ENCODE data around the gene MINDY4. TPM values are rescaled to one million over a fixed set of nuclear protein-coding genes. Genes with fewer than 3 reads are reported as not detected.

Gene MINDY4
- total and polyA plus RNA-seq, 2 of the 13 experiments (the other 11 are each of a cell fraction or from before 2014, with no cell fraction given), result not detected

GRCh38 chr7:30837581-30837980 is 66.4 kb downstream of the MINDY4 start:
- 0% methylated on average over 3 of the region's 4 CpGs for WGBS (ENCODE audit: low lambda C conversion rate)
- DNase-seq (ENCODE audit: low spot score) (no peak), ATAC-seq (no peak), FAIRE-seq (no peak)
- no peak overlapping the region for H3K27ac ChIP-seq (ENCODE audit: extremely low read length, insufficient read depth, low read length)
- TF ChIP-seq MNT (IDR thresholded peaks at IDR 0.05) (no peak), NCOA5 (CRISPR knock-in tag; IDR thresholded peaks at IDR 0.05) (no peak), PBX2 (CRISPR knock-in tag; IDR thresholded peaks at IDR 0.05) (no peak), NFATC3 (CRISPR knock-in tag; IDR thresholded peaks at IDR 0.05) (no peak), DDIT3 (CRISPR knock-in tag; IDR thresholded peaks at IDR 0.05) (no peak)
- H3K27me3 ChIP-seq (ENCODE audit: control insufficient read depth in 1 of 2, insufficient read depth in 2 of 2, low read length in 2 of 2), result peaks cover 1 to 10% of the 10 kb centered on the region in 2 experiments; a peak in 1 of 5 replicates
- no peaks in the 10 kb centered on the region for H4K20me1 ChIP-seq (ENCODE audit: insufficient read depth, low read length)
- no TSS peak for BruUV-seq (replicated peaks)
- no peaks in the 10 kb centered on the region for H3K4me1 ChIP-seq (ENCODE audit: insufficient read depth, low read length)
- CTCF ChIA-PET (ENCODE audit: low intra/inter-chr PET ratio, low total read pairs), result no interaction called here
- POLR2A ChIA-PET, result no interaction called here
- H3K9ac ChIP-seq (ENCODE audit: insufficient read depth, low read depth, low read length), result no peak overlapping the region
- no peak overlapping the region for H2AFZ ChIP-seq (ENCODE audit: low read length)
- H3K79me2 ChIP-seq (ENCODE audit: insufficient read depth, low read length), result no peaks in the 10 kb centered on the region
- H3K4me3 ChIP-seq (replicated peaks in 1 of 3; ENCODE audit: insufficient read depth in 1 of 3, low read depth in 2 of 3, low read length in 3 of 3), result no peak overlapping the region
- in situ Hi-C loops (cut with HindIII; ENCODE audit: extremely low pct_ligation_motif_present, low pct_unique_long_range_greater_than_20kb), result no loop called here
- intact Hi-C loops (cut with micrococcal nuclease; ENCODE audit: unreplicated experiment), result no loop called here
- H3K9me3 ChIP-seq (ENCODE audit: low read length), result peaks cover 21% of the 10 kb centered on the region; the same call in 1 of the 2 replicates
- H3K36me3 ChIP-seq (replicated peaks in 1 of 2; ENCODE audit: control insufficient read depth in 1 of 2, insufficient read depth in 2 of 2, low read length in 2 of 2), result no peaks in the 10 kb centered on the region
- no peak overlapping the region for H3K4me2 ChIP-seq (ENCODE audit: low read depth, low read length)

- intact Hi-C loops (cut with micrococcal nuclease; ENCODE audit: unreplicated experiment) (no loop called here), in situ Hi-C loops (cut with HindIII; ENCODE audit: extremely low pct_ligation_motif_present, low pct_unique_long_range_greater_than_20kb) (no loop called here)
- H2AFZ ChIP-seq (ENCODE audit: low read length), result no peak overlapping the region
- no peaks in the 10 kb centered on the region for H3K36me3 ChIP-seq (replicated peaks in 1 of 2; ENCODE audit: control insufficient read depth in 1 of 2, insufficient read depth in 2 of 2, low read length in 2 of 2)
- no peak overlapping the region for H3K4me2 ChIP-seq (ENCODE audit: low read depth, low read length)
- no peaks in the 10 kb centered on the region for H4K20me1 ChIP-seq (ENCODE audit: insufficient read depth, low read length)
- ChIA-PET POLR2A (no interaction called here), CTCF (ENCODE audit: low intra/inter-chr PET ratio, low total read pairs) (no interaction called here)
- no peak overlapping the region for H3K27ac ChIP-seq (ENCODE audit: extremely low read length, insufficient read depth, low read length)
- no peak overlapping the region for H3K9ac ChIP-seq (ENCODE audit: insufficient read depth, low read depth, low read length)
- no peak overlapping the region for H3K4me3 ChIP-seq (replicated peaks in 1 of 3; ENCODE audit: insufficient read depth in 1 of 3, low read depth in 2 of 3, low read length in 3 of 3)
- WGBS (ENCODE audit: low lambda C conversion rate), result 26% methylated on average over 5 of the region's 5 CpGs
- BruUV-seq (replicated peaks), result no TSS peak
- no peak for FAIRE-seq
- H3K4me1 ChIP-seq (ENCODE audit: insufficient read depth, low read length), result no peaks in the 10 kb centered on the region
- peaks cover 17% of the 10 kb centered on the region; the same call in 1 of the 2 replicates for H3K9me3 ChIP-seq (ENCODE audit: low read length)
- no peak for ATAC-seq
- no peaks in the 10 kb centered on the region for H3K79me2 ChIP-seq (ENCODE audit: insufficient read depth, low read length)
- DNase-seq (ENCODE audit: low spot score), result no peak
- H3K27me3 ChIP-seq (ENCODE audit: control insufficient read depth in 1 of 2, insufficient read depth in 2 of 2, low read length in 2 of 2), result peaks cover 1 to 10% of the 10 kb centered on the region in 2 experiments; a peak in 1 of 5 replicates
- TF ChIP-seq ZBTB25 (CRISPR knock-in tag; IDR thresholded peaks at IDR 0.05) (no peak), ZNF800 (CRISPR knock-in tag; IDR thresholded peaks at IDR 0.05) (no peak), TMF1 (CRISPR knock-in tag; IDR thresholded peaks at IDR 0.05; ENCODE audit: low read depth) (no peak), ZNF460 (CRISPR knock-in tag; IDR thresholded peaks at IDR 0.05; ENCODE audit: borderline replicate concordance) (no peak), REXO4 (CRISPR knock-in tag; IDR thresholded peaks at IDR 0.05; ENCODE audit: borderline replicate concordance) (no peak), ZMYM3 (CRISPR knock-in tag; IDR thresholded peaks at IDR 0.05) (no peak)
Observed at GRCh38 chr7:30838008-30838407, 66.8 kb downstream of the MINDY4 start.

Measured in HepG2 (cell line).